ENCODE results near the gene SELE. TPM values are rescaled to one million over a fixed set of nuclear protein-coding genes. Genes with fewer than 3 reads are reported as not detected.

Gene SELE
- total and polyA plus RNA-seq, 2 of the 13 experiments (the other 11 are each of a cell fraction or from before 2014, with no cell fraction given), result 0.04 to 0.09 TPM

DNA sequence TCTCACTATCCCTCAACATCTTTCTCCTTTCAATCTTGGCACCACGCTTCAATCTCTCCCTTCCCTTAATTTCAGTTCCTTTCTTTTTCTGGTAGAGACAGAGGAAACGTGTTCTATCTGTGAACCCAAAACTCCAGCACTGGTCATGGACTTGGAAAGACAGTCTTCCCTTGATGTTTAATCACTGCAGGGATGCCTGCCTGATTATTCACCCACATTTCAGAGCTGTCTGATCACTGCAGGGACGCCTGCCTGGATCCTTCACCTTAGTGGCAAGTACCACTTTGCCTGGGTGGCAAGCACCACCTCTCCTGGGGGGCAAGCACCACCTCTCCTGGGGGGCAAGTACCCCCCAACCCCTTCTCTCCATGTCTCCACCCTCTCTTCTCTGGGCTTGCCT, 50.2 kb downstream of the SELE start:
- BruUV-seq (replicated peaks), result no TSS peak
- peaks cover 1 to 9% of the 10 kb centered on the region in 2 experiments; a peak in 4 of 5 replicates for H3K27me3 ChIP-seq (ENCODE audit: control insufficient read depth in 1 of 2, insufficient read depth in 2 of 2, low read length in 2 of 2)
- no peak overlapping the region for H2AFZ ChIP-seq (ENCODE audit: low read length)
- no peaks in the 10 kb centered on the region for H3K79me2 ChIP-seq (ENCODE audit: insufficient read depth, low read length)
- H4K20me1 ChIP-seq (ENCODE audit: insufficient read depth, low read length), result no peaks in the 10 kb centered on the region
- no peaks in the 10 kb centered on the region for H3K9me3 ChIP-seq (ENCODE audit: low read length)
- DNase-seq (ENCODE audit: low spot score) (no peak), ATAC-seq (no peak), FAIRE-seq (no peak)
- no peak for TF ChIP-seq ZNF546 (CRISPR knock-in tag; conservative IDR thresholded peaks at IDR 0.05)
- TF ChIP-seq FOSL1 (CRISPR knock-in tag; IDR thresholded peaks at IDR 0.05; ENCODE audit: borderline replicate concordance), result no peak
- TF ChIP-seq ZNF709 (CRISPR knock-in tag; IDR thresholded peaks at IDR 0.05), result no peak
- TF ChIP-seq, protein P1, sequence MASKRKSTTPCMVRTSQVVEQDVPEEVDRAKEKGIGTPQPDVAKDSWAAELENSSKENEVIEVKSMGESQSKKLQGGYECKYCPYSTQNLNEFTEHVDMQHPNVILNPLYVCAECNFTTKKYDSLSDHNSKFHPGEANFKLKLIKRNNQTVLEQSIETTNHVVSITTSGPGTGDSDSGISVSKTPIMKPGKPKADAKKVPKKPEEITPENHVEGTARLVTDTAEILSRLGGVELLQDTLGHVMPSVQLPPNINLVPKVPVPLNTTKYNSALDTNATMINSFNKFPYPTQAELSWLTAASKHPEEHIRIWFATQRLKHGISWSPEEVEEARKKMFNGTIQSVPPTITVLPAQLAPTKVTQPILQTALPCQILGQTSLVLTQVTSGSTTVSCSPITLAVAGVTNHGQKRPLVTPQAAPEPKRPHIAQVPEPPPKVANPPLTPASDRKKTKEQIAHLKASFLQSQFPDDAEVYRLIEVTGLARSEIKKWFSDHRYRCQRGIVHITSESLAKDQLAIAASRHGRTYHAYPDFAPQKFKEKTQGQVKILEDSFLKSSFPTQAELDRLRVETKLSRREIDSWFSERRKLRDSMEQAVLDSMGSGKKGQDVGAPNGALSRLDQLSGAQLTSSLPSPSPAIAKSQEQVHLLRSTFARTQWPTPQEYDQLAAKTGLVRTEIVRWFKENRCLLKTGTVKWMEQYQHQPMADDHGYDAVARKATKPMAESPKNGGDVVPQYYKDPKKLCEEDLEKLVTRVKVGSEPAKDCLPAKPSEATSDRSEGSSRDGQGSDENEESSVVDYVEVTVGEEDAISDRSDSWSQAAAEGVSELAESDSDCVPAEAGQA (IDR thresholded peaks at IDR 0.05; ENCODE audit: low read depth), result no peak
- TF ChIP-seq, protein P1 (CRISPR knock-in tag; IDR thresholded peaks at IDR 0.05; ENCODE audit: borderline replicate concordance), result no peak
- TF ChIP-seq TSC22D2 (CRISPR knock-in tag; IDR thresholded peaks at IDR 0.05; ENCODE audit: borderline replicate concordance), result no peak
- TF ChIP-seq ZNF224 (CRISPR knock-in tag; IDR thresholded peaks at IDR 0.05), result no peak
- TF ChIP-seq HOXA5 (CRISPR knock-in tag; IDR thresholded peaks at IDR 0.05), result no peak
- no peak for TF ChIP-seq CENPX (CRISPR knock-in tag; IDR thresholded peaks at IDR 0.05)
- no peak for TF ChIP-seq NAIF1 (CRISPR knock-in tag; IDR thresholded peaks at IDR 0.05; ENCODE audit: borderline replicate concordance)
- no peak for TF ChIP-seq CREM (IDR thresholded peaks at IDR 0.05)
- no peak for TF ChIP-seq CREM (CRISPR knock-in tag; IDR thresholded peaks at IDR 0.05)
- TF ChIP-seq, protein P2, sequence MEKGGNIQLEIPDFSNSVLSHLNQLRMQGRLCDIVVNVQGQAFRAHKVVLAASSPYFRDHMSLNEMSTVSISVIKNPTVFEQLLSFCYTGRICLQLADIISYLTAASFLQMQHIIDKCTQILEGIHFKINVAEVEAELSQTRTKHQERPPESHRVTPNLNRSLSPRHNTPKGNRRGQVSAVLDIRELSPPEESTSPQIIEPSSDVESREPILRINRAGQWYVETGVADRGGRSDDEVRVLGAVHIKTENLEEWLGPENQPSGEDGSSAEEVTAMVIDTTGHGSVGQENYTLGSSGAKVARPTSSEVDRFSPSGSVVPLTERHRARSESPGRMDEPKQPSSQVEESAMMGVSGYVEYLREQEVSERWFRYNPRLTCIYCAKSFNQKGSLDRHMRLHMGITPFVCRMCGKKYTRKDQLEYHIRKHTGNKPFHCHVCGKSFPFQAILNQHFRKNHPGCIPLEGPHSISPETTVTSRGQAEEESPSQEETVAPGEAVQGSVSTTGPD (CRISPR knock-in tag; IDR thresholded peaks at IDR 0.05), result no peak
- TF ChIP-seq KDM1A (CRISPR knock-in tag; IDR thresholded peaks at IDR 0.05), result no peak
- no peak for TF ChIP-seq ZNF619 (CRISPR knock-in tag; IDR thresholded peaks at IDR 0.05)
- no peak for TF ChIP-seq ZSCAN29 (CRISPR knock-in tag; conservative IDR thresholded peaks at IDR 0.05)
- TF ChIP-seq, protein P3, sequence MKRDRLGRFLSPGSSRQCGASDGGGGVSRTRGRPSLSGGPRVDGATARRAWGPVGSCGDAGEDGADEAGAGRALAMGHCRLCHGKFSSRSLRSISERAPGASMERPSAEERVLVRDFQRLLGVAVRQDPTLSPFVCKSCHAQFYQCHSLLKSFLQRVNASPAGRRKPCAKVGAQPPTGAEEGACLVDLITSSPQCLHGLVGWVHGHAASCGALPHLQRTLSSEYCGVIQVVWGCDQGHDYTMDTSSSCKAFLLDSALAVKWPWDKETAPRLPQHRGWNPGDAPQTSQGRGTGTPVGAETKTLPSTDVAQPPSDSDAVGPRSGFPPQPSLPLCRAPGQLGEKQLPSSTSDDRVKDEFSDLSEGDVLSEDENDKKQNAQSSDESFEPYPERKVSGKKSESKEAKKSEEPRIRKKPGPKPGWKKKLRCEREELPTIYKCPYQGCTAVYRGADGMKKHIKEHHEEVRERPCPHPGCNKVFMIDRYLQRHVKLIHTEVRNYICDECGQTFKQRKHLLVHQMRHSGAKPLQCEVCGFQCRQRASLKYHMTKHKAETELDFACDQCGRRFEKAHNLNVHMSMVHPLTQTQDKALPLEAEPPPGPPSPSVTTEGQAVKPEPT (CRISPR knock-in tag; IDR thresholded peaks at IDR 0.05; ENCODE audit: low read depth), result no peak
- no peak overlapping the region for H3K27ac ChIP-seq (ENCODE audit: extremely low read length, insufficient read depth, low read length)
- H3K4me3 ChIP-seq (replicated peaks in 1 of 3; ENCODE audit: insufficient read depth in 1 of 3, low read depth in 2 of 3, low read length in 3 of 3), result no peak overlapping the region
- WGBS (ENCODE audit: low lambda C conversion rate), result 10% methylated on average over 3 of the region's 3 CpGs
- no peak overlapping the region for H3K9ac ChIP-seq (ENCODE audit: insufficient read depth, low read depth, low read length)
- intact Hi-C loops (cut with micrococcal nuclease; ENCODE audit: unreplicated experiment) (no loop called here), in situ Hi-C loops (cut with HindIII; ENCODE audit: extremely low pct_ligation_motif_present, low pct_unique_long_range_greater_than_20kb) (no loop called here)
- CTCF ChIA-PET (ENCODE audit: low intra/inter-chr PET ratio, low total read pairs), result no interaction called here
- H3K4me2 ChIP-seq (ENCODE audit: low read depth, low read length), result no peak overlapping the region
- H3K4me1 ChIP-seq (ENCODE audit: insufficient read depth, low read length), result no peaks in the 10 kb centered on the region
- POLR2A ChIA-PET, result no interaction called here
- H3K36me3 ChIP-seq (replicated peaks in 1 of 2; ENCODE audit: control insufficient read depth in 1 of 2, insufficient read depth in 2 of 2, low read length in 2 of 2), result no peaks in the 10 kb centered on the region

Data from HepG2 (cell line).